Fibroblast of peridontal ligament (primary cell): ENCODE measurements around the gene APBB1.
A peak's percentile ranks its signal among the peaks of the same experiment; 100 is the strongest.

Source experiments
- DNase-seq: peaks from one replicate; pipeline ENCODE4 v3.0.0-alpha.2; 2010; ENCODE audit errors: extremely low read depth

APBB1 gene

DNA sequence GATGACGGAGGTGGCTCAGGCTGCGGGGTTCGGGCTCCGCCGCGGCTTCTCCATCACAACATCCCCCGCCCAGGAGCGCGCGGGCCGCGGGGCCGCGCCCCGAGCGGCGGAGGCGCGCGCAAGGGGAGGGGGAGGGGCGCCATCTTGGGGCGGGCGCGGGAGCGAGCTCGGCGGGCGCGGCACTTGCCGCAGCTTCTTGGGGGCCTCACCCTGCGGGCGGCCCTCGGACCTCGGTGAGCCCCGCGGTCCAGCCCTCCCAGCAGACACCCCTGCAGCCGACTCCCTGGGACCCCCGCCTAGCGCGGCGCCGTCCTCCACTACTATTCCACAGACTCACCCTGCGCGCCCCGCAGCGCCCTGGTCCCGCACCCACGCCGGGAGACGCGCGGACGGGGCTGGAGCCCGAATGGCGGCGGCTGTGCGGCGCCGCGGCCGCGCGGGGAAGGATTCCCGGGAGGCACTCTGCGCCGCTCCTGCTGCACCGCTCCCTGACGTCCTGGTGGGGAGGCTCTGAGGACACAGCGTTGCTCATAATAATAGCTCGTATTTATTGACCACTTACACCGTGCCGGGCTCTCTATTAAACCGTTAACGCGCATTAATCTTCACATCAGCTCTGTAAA, at the start of gene APBB1:
TSS of gene APBB1 (minus strand) at position 86 of the 623 bp plus-strand sequence. CDS start 7,747 bp downstream, outside the sequence.
- peak; percentile 37 for DNase-seq

GRCh38 chr11:6459099-6459450, 40.2 kb upstream of the APBB1 start:
- DNase-seq = no peak

GRCh38 chr11:6458352-6459098, 39.6 kb upstream of the APBB1 start:
- DNase-seq = no peak

- DNase-seq = no peak
Measured at GRCh38 chr11:6457581-6458320, 38.9 kb upstream of the APBB1 start.

DNA sequence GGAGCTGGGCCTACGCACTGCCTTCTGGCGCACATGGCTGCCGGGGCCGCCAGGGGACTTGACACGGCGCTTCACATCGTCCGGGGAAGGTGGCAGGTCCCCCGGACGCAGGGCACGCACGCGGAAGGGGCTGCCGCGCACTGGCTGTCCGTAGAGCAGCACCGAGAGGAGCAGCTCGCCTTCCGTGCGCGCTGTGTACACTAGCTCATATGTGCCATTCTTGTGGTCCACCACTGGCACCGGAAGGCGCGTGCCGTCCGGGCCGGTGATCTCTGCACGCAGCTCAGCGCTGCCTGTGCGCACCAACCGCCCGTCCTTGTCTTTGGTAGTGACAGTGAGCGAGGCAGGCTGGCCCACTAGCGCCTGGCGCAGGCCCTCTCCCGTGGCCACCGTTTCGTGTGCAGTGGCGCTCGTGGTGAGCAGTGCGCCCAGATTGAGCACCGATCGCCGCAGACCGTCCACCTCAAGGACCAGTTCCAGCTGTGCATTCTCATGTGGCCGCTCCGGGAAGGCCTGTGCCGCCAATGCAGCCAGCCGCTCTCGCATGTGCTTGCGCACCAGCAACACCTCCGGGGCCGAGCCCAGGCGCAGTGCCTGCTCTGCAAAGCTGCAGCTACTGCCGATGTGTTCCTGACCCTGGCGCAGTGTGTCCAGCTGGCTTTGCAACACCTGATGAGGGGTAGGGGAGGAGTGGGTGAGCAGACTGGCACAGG, 37.6 kb upstream of the APBB1 start:
- no peak for DNase-seq

GRCh38 chr11:6455070-6455469, 36.2 kb upstream of the APBB1 start:
- no peak for DNase-seq

GRCh38 chr11:6453152-6453551, 34.3 kb upstream of the APBB1 start:
- no peak for DNase-seq

- DNase-seq = peak; percentile 82
Measured at GRCh38 chr11:6452219-6452618, 33.3 kb upstream of the APBB1 start.

DNA sequence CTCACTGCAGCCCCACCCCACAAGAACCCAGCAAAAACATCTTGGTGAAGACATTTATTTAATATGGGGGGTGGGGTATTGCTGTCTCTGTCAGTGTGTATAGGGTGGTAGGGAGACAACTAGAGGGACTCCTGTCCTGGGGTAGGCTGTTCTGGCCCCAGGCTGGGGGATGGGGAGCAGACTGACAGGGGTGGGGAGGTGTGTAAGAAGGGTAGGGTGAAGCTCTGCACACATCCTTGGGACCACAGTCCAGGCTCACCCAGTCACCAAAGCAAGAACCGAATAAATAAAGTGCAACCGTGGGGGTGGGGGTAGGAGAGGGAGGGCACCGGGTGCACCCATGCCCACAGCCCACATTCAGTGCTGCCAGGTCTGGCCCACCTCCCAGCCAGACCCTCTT, 29.7 kb upstream of the APBB1 start:
- DNase-seq = no peak

- peak; percentile 55 for DNase-seq
Measured at GRCh38 chr11:6443269-6444003, 24.5 kb upstream of the APBB1 start.

- no peak for DNase-seq
Measured at GRCh38 chr11:6442441-6442840, 23.5 kb upstream of the APBB1 start.

DNA sequence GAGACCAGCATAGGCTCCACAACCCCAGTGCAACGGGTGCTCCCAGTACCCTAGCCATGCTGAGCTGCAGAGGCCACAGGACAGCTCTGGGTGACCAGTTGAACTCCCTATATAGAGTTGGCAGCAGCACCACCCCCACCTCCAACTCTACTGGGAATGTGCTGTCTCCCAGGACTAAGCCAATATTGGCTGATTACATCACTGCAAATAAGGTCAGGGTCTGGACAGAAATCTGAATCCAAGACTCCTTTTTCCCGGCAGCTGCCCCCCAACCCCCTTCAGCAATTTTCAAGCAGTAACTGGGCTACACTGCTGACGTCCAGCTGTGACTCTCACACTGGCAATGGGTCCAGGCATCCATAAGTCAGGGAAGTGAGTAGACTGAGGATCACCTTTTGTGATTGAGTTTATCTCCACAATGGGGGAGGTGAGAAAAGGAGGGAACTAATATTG, 22.0 kb upstream of the APBB1 start, which contains the start of gene HPX:
TSS of gene HPX (minus strand) at position 82 of the 453 bp plus-strand sequence. CDS start at position 58, 24 bp downstream.
- DNase-seq = no peak

- DNase-seq = peak; percentile 66
Measured at GRCh38 chr11:6438979-6439571, 20.2 kb upstream of the APBB1 start.

DNA sequence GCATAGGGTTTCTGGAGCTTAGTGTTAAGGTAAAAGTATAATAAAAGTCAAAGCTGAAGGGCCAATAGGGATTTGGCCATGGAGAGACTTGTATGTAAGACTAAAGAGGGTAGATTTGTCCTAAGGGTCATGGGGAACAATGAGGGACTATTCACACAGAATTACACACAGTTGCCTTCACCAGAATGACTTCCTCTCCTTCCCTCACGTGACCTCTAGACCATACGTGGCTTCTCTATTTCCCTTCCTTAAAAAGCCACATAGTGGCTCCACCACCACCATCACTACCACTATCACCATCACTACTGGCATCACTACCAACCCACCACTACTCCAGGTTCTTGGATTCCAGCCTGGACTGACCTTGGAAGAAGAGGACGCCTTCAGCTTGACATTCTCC, 19.1 kb upstream of the APBB1 start:
- no peak for DNase-seq

- DNase-seq = no peak
Measured at GRCh38 chr11:6437423-6437822, 18.5 kb upstream of the APBB1 start.

DNA sequence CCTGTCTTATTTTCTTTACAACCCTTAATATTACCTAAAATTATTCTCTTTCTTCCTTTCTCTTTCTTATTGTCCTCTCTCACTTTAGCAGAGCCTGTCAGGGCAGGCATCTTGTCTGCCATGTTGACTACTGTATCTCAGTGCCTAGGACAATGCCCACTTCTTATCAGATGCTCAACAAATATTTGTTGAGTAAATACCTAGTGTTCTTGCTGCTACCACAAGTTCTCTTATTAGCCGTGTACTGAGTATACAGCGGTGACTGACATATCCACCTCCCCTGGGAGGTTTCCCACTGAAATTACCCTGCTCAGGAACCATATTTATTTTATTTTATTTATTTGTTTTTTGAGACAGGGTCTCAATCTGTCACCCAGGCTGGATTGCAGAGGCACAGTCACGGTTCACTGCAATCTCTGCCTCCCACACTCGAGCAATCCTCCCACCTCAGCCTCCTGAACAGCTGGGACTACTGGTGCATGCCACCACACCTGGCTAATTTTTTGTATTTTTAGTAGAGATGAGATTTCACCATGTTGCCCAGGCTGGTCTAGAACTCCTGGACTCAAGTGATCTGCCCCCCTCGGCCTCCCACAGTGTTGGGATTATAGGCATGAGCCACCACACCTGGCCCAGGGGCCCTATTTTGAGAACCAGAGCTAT, 15.2 kb upstream of the APBB1 start:
- DNase-seq = no peak

GRCh38 chr11:6431861-6432260, 13.0 kb upstream of the APBB1 start:
- peak; percentile 62 for DNase-seq

GRCh38 chr11:6427516-6427915, 8.6 kb upstream of the APBB1 start:
- DNase-seq = no peak

- DNase-seq = no peak
Measured at GRCh38 chr11:6420677-6421076, 1.8 kb upstream of the APBB1 start.

- DNase-seq = no peak
Measured at GRCh38 chr11:6418557-6419008, 311 bp downstream of the APBB1 start.
